ENCODE measurements around the gene SCN2A.
"Not testable (repeated sequence)": the region's sequence is repeated elsewhere in the genome, so short reads cannot be mapped to it uniquely, and the experiment has no call there.

Gene SCN2A

GRCh38 chr2:165348441-165348840, 109.2 kb downstream of the SCN2A start:
- no peak for DNase-seq

DNA sequence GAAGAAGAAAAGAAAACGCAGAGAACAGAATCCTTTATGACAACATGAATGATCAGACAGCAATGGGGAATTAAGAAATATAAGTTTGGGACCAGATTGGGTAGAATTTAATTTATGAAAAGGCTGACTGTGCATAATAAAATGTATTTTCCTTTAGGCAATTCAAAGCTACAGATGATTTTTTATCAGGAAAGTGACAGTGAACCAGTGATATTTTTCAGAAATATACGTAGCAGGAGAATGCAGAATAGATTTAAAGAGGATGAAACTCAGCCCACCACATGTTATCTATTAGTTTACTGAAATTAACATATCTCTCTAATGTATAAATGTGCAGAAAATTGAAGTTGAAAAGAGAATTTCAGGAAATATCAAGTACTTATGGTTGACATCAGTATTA, 110.0 kb downstream of the SCN2A start:
- no peak for DNase-seq

GRCh38 chr2:165357758-165358157, 118.5 kb downstream of the SCN2A start:
- DNase-seq = no peak

DNA sequence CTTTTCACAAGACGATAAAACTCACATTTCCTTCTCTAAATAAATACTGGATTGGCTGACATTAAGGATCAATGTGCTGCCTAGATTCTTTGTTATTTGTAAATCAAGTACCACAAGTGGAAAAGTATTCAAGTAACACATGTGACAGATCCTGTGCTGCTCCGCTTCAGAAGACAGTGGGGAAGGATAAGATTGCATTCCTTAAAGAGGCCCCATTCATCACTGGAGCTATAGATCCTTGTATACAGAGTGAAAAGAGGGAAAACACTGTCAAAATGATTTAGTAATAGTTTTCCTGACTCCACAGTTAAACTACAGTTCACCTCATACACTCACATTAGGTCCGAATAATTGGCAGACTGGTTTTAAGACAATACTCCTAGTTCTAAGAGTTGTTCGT, 122.3 kb downstream of the SCN2A start:
- DNase-seq = no peak

DNA sequence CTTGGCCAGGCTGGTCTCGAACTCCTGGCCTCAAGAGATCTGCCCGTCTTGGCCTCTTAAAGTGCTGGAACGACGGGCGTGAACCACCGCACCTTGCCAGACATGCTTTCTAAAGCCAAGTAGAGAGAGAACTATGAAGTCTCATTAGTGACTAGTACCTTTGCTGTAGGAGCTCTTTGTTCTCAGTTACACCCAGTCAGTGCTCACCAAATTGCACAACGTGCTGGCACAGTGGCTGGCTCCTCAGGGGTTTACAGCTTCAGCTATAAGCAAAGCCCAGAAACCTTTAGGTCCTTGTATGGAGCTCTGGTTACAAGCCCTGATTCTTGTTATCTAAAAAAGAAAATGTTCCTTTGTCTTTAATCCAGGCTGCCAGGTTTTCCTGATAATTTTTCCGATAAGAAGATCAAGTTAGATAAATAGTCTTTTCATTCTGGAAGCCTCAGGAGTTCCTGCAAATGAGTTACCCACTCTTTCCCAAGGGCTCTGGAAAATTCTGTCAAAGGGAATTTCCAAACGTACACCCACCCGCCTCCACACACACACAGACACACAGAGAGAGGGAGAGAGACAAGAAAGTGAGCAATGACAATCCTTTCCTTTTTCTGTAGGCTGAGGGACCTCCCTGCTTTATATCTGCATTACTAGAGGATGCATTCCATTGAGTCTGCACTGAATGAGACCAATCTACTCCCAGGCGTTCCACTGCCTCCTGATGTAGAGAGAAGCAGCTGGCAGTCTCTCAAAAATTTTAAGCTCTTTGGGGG, 130.1 kb downstream of the SCN2A start:
- no peak for DNase-seq

DNA sequence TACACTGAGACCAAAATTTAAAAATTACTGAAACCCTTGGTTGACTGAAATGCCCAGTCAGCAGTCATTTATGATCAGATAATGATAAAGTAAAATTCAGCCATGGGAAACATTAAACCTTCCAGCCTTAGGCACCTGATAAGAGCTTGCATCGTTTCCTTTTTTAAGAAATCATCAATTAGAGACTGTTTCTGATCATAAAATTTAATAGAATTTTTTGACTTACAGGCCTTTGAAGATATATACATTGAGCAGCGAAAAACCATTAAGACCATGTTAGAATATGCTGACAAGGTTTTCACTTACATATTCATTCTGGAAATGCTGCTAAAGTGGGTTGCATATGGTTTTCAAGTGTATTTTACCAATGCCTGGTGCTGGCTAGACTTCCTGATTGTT, 130.7 kb downstream of the SCN2A start:
- no peak for DNase-seq

DNA sequence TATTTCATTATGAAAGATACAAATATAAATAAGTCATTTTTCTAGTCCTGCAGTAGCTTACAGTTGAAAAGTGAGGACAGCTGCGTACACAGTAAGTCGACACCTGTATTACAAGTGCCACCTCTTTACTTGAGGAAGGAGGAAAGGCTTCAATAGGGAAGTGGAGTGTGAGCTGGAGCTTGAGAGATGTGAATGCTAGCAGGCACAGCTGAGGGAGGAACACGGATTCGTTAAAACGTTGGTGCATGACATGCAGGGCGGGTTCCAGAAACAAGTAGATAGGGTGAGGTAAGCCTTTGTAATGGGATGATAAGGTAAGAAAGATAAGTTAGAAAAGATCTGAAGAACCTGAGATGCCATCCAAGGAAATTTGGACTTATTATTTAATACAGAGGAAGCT, 132.1 kb downstream of the SCN2A start:
- DNase-seq = no peak

DNA sequence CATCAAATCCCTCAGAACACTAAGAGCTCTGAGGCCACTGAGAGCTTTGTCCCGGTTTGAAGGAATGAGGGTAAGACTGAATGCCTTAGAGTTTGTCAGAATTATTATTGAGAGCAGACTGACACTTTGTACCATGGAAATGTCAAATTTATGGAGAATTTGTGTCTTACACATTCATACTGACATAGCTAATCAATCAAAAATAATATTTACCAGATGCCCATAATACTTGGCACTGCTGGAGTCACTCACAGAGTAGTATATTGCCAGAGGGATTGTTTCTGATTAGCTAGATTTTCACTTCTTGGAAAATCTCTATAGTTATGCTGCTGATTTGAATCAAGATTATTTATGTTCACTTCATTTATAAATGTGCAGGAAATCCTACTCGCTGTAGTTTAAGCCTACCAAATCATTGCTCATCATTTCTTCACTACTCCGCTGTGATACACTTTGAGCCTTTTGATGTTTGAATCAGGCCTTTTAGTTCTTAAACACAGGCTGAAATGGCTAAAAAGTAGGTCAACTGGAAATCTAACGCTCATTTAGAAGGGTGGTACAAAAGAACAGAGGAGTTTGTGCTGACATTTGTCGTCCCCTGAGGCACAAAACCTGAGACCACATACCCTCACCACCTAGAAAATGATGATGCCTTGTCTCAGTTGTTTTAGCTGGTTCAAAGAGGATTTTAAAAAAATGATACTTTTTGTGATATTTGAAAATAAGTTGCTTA, 134.2 kb downstream of the SCN2A start:
- DNase-seq = no peak

DNA sequence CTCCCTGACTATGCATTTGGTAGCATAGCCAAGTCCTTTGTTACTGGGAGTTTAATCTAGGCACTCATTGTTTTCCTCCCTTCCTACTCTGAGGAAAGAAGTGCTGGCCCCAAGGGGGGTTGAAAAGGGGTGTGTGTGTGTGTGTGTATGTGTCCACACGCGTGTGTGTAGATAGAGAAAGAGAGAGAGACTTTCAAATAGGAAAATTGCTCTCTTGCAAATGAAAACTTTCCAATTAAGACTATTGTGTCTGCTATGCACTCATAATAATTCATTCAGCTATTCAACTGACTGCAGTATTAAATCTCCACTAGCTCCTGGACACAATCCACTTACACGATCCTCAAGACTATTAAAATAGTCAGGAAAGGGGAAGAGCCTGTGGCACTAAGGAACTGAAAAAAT, 137.4 kb downstream of the SCN2A start:
- no peak for DNase-seq

DNA sequence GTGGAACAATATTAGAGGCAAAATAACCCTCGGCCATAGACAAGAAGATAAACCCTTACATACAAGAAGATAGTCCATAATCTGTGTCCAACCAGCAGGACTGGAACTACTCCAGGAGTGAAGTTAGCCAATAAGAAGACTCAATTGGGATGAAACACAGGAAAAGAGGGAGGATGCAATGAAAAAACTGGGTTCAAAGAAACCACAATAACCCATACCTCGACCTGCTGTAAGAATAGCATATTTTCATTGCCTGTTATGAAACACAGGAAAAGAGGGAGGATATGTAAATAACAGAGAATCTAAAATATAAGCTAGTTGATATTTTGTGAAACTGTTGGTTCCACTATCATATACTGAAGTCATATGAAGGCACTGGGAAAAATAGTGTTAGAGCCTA, 143.1 kb downstream of the SCN2A start:
- DNase-seq = no peak

GRCh38 chr2:165390875-165391274, 151.7 kb downstream of the SCN2A start:
- DNase-seq = no peak

GRCh38 chr2:165391791-165392190, 152.6 kb downstream of the SCN2A start:
- no peak for DNase-seq

DNA sequence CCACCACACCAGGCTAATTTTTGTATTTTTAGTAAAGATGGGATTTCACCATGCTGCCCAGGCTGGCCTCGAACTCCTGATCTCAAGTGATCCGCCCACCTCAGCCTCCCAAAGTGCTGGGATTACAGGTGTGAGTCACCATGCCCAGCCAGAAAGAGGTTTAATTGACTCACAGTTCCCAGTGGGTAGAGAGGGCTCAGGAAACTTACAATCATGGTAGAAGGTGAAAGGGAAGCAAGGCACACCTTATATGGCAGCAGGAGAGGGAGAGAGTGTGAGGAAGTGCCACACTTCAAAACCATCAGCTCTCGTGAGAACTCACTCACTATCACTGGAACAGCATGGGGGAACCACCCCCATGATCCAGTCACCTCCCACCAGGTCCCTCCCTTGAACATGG, 159.4 kb downstream of the SCN2A start:
- not testable (repeated sequence) for DNase-seq

DNA sequence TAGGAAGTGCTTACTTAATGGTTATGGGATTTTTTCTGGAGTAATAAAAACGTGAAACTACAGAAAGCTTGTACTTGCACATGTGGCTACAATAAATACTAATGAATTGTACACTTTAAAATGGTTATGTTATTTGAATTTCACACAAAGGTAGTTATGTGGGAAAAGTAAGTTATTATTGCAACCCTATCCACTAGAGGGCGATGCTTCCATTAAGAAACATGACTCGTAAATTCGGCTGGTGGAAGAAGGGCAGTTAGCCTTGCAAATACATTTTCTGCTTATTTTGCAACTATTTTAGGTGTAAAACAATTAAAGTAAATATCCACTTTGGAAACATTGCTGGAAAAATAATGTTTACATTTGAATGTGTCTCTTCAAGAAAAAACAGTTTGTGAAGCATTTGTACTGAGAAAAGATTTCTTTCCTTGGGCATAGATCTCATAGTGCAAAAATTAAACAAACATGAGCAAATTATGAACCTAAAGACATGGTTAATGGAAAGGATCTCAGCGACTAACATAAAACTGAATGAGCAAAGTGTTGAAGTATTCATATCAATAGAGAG, 162.2 kb downstream of the SCN2A start:
- DNase-seq = peak in 1 of 2 experiments; percentile 50

DNA sequence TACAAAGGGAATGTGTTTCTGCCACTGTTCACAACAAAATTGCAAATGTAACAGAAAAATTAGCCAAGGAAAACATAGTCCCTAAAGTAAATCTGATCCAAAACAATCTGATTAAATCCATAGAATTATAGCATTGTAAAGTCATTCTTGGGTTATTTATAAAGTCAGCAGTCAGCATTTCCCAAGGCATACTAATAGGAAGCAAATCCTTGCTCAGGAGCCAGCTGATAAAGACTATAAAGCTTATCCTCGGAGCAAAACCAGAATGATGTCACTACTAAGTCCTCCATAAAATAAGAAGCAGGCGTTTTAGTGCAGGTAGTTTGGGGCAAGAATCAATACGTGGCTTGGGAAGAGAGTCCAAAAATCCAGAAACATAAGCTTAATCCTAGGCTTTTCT, 162.9 kb downstream of the SCN2A start:
- DNase-seq = no peak

DNA sequence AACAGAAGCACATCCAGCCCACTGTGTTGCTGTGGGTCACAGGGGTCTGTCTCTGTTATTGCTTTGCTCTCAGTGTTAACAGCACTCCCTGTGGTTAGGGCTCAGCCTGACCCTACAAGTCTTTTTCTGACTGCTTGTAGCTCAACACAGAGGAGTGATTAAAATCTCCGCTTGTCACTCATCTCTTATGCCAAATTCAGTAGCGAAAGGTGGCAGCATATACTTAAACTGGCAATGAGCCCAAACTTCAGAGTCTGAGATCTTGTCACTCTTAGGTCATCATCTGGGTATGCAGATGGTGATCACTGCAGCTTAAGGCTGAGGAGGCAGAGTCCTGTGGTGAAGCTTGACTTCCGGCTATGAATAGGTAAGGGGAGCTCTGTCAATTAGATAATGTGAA, 167.0 kb downstream of the SCN2A start:
- no peak for DNase-seq

DNA sequence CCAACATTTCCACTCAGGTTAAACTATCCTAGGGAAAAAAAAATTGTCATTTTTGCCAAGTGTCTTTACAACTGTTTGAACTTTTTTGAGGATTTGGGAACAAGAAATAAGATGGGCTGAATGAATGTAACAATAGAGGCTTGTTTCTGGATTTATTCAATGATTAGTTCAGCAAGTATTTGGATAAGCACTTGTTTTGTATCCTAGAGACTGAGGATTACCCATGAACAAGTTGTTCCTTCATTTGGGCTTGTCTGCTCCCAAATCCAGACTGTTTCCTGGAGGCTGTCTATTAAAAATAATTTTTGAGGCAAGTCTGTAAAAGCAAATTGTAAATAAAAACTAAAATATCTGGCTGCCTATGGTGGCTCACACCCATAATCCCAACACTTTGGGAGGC, 168.3 kb downstream of the SCN2A start:
- no peak for DNase-seq

DNA sequence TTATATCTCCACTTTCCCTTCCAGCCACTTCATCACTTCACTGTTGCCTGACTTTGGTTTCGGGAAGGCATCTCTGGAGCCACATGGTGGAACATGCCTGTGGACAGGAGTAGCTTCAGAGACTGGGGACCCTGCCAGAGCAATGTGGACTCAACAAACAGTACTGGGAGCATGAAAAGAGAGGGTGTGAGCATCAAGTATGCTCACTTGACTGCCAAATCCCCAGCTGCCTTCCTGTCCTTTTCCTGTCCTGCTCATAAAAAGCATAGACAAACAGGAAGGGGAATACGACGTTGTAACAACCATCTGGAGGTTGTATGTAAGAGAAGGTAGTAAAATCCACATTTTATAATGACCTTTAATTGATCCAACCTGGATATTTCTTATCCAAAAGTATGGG, 169.0 kb downstream of the SCN2A start:
- no peak for DNase-seq

- no peak for DNase-seq
Measured at GRCh38 chr2:165410276-165410675, 171.1 kb downstream of the SCN2A start.

DNA sequence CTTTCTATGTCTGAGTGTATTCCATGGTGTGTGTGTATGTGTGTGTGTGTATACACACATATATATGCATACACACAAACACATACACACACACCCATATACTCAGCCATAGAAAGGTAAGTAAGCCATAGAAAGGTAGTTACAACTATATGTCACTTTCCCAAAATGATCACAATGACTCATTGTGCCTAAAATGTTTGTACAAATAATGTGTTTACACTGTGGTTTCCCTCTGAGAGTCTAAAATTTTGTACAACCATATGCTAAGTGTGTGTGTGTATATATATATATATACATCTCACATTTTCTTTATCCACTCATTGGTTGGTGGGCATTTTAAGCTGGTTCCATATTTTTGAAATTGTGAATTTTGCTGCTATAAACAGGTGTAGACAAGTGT, 175.0 kb downstream of the SCN2A start:
- DNase-seq = no peak

DNA sequence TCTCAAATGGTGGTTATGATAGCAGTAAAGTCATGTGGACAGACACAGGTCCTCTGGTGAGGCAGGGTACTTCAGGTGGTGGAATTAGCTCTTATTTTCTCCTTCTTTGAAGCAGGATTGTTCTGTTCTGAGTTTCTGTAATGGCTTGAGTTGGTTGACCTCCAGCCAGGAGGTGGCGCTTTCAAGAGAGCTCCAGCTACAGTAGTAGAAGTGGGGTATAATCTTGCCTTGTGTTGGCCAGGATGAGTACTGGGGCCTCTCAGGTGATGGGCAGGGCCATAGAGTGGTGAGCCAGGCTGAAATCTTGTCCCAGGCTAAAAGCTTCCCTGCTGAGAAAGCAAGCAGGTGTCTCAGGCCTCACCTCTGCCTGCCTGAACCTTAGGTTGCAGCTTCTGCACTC, 177.8 kb downstream of the SCN2A start:
- DNase-seq = no peak

- no peak for DNase-seq
Measured at GRCh38 chr2:165420231-165420630, 181.0 kb downstream of the SCN2A start.

DNA sequence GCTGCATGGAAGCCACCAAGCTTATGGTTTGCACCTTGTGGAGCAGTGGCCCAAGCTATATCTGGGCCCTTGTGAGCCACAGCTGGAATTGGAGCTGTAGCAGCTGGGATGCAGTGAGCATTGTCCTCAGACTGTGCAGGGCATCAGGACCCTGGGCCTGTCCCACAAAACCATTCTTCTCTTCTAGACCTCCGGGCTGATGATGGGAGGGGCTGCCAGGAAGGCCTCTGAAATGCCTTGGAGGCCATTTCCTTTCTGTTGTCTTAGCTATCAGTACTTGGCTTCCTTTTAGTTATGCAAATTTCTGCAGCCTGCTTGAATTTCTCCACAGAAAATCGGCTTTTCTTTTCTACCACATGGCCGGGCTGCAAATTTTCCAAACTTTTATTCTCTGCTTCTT, 183.9 kb downstream of the SCN2A start:
- DNase-seq = no peak

DNA sequence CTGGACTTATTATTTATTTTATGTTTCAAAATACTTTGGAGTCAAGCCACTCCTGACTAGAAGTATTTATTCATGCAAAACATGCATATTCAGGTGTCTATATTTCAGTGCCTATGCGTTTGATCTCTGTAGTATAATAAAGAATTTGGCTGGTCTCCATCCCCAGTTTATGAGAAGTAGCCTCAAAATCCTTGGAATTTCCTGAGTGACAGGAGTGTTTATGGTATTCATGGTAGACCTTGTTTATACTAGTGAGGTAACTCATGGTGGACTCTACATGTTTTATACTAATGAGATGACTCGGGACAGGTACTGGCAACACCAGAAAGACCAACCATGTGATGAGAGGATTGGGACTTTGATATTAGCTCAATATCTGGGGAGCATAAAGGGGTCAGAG, 186.3 kb downstream of the SCN2A start:
- no peak for DNase-seq

Measured in SW 1271 (cell line).